Transverse colon (tissue), 4 donors: Measurements from ENCODE around the gene NPLOC4. TPM values are rescaled to one million over a fixed set of nuclear protein-coding genes. Genes with fewer than 3 reads are reported as not detected.

Source experiments
- DNase-seq: peaks from one replicate; pipeline ENCODE4 v3.0.0-alpha.2; 2019
- H3K27ac ChIP-seq, 4 donors: fragments of 200-600 bp; sonication (generic); 2 replicates each; pipeline ENCODE4 v1.5.1; 2016 to 2018; ENCODE audit warnings: inconsistent platforms in 4 of 4
- H3K27me3 ChIP-seq: fragments of 200-600 bp; sonication (generic); 2 replicates; pipeline ENCODE4 v1.5.1; 2017; ENCODE audit warnings: inconsistent platforms
- H3K36me3 ChIP-seq, 4 donors: fragments of 200-600 bp; sonication (generic); 2 replicates each; pipeline ENCODE4 v1.5.1; 2017 to 2019; ENCODE audit warnings: inconsistent platforms in 4 of 4
- H3K4me1 ChIP-seq, 4 donors: fragments of 200-600 bp; sonication (generic); 2 replicates each; pipeline ENCODE4 v1.5.1; 2017 to 2020; ENCODE audit warnings: inconsistent platforms in 4 of 4
- H3K4me3 ChIP-seq, 4 donors: fragments of 200-600 bp; sonication (generic); 1 replicate in 1 of 4; 2 replicates in 3 of 4; pipeline versions ENCODE4 v1.5.1 to v1.6.1; 2017 to 2019; ENCODE audit warnings: inconsistent platforms in 4 of 4
- H3K9me3 ChIP-seq, 2 donors: fragments of 200-600 bp; sonication (generic); 2 replicates each; pipeline ENCODE4 v1.5.1; 2017 to 2019; ENCODE audit warnings: inconsistent platforms in 2 of 2
- EP300 ChIP-seq: sonication (generic); formaldehyde crosslinking; IDR thresholded peaks from one replicate; pipeline ENCODE4 v1.6.1; 2017; ENCODE audit warnings: antibody characterized with exemption, low read depth
- POLR2A ChIP-seq: fragments of 450-650 bp; IDR thresholded peaks from one replicate; pipeline ENCODE4 v1.6.1; 2016; ENCODE audit warnings: antibody characterized with exemption, mild to moderate bottlenecking, moderate library complexity
- POLR2AphosphoS5 ChIP-seq, 3 donors: sonication (generic); formaldehyde crosslinking; IDR thresholded peaks; one replicate each; pipeline ENCODE4 v1.6.1; 2016; ENCODE audit warnings: antibody characterized with exemption in 3 of 3
- WGBS, 2 donors: methylation state at CpG; one replicate each; pipeline ENCODE4 v1.1.5; 2018; ENCODE audit warnings: low coverage in 1 of 2; 5-methylcytosine and 5-hydroxymethylcytosine counted together
- in situ Hi-C, 4 donors: fragments of 200-750 bp; cut with MboI; loops; one replicate each; pipeline versions ENCODE4 v1.15.0 to v1.15.1; 2017; ENCODE audit warnings: low sequenced_read_pairs in 3 of 4, low pct_ligation_motif_present in 1 of 4, low pct_unique_long_range_greater_than_20kb in 1 of 4
- intact Hi-C: fragments of 100-400 bp; cut with DNase I; formaldehyde crosslinking; loops from one replicate; pipeline ENCODE4 v1.15.1; 2023; ENCODE audit warnings: low total_unique reads
- total RNA-seq, 4 donors: library from RNA; depleted of rRNA; stranded (reverse); fragments of >200 nt; gene quantifications; one replicate each; pipeline ENCODE4 v1.1.0, GENCODE V29; 2016
- TF ChIP-seq, protein P1 (sequence below), 5 experiments: fragments of 200-600 bp in 3 of 5; fragments of 450-650 bp in 2 of 5; sonication (generic) in 3 of 5; IDR thresholded peaks; 1 replicate in 2 of 5; 2 replicates in 3 of 5; pipeline ENCODE4 v1.5.1; 2016 to 2017; ENCODE audit warnings: antibody characterized with exemption in 5 of 5, inconsistent platforms in 3 of 5, mild to moderate bottlenecking in 2 of 5, moderate library complexity in 1 of 5

The NPLOC4 gene
- total RNA-seq, 4 donors from 2014 or later: 59.9 to 323 (median 84.6) TPM

GRCh38 chr17:81575836-81576235, 61.1 kb downstream of the NPLOC4 start:
- H3K4me3 ChIP-seq: no peak overlapping the region
- intact Hi-C loops: no loop called here
- H3K27ac ChIP-seq: no peak overlapping the region
- peaks cover 0 to 11% (median 5%) of the 10 kb centered on the region in 4 donors for H3K36me3 ChIP-seq
- H3K27me3 ChIP-seq: no peaks in the 10 kb centered on the region
- in situ Hi-C loops: no loop called here
- 73 to 91% methylated on average over 3 of the region's 3 CpGs for whole genome bisulfite sequencing, 2 donors
- peaks cover 0 to 13% (median 2%) of the 10 kb centered on the region in 4 donors for H3K4me1 ChIP-seq
- no peaks in the 10 kb centered on the region for H3K9me3 ChIP-seq
- DNase-seq: no peak
- TF ChIP-seq POLR2AphosphoS5 (IDR thresholded peaks at IDR 0.05) (no peak), EP300 (no peak), POLR2A (no peak)
- TF ChIP-seq, protein P1, sequence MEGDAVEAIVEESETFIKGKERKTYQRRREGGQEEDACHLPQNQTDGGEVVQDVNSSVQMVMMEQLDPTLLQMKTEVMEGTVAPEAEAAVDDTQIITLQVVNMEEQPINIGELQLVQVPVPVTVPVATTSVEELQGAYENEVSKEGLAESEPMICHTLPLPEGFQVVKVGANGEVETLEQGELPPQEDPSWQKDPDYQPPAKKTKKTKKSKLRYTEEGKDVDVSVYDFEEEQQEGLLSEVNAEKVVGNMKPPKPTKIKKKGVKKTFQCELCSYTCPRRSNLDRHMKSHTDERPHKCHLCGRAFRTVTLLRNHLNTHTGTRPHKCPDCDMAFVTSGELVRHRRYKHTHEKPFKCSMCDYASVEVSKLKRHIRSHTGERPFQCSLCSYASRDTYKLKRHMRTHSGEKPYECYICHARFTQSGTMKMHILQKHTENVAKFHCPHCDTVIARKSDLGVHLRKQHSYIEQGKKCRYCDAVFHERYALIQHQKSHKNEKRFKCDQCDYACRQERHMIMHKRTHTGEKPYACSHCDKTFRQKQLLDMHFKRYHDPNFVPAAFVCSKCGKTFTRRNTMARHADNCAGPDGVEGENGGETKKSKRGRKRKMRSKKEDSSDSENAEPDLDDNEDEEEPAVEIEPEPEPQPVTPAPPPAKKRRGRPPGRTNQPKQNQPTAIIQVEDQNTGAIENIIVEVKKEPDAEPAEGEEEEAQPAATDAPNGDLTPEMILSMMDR (IDR thresholded peaks at IDR 0.05): no peak

GRCh38 chr17:81574643-81574956, 62.3 kb downstream of the NPLOC4 start:
- in situ Hi-C loops: no loop called here

DNA sequence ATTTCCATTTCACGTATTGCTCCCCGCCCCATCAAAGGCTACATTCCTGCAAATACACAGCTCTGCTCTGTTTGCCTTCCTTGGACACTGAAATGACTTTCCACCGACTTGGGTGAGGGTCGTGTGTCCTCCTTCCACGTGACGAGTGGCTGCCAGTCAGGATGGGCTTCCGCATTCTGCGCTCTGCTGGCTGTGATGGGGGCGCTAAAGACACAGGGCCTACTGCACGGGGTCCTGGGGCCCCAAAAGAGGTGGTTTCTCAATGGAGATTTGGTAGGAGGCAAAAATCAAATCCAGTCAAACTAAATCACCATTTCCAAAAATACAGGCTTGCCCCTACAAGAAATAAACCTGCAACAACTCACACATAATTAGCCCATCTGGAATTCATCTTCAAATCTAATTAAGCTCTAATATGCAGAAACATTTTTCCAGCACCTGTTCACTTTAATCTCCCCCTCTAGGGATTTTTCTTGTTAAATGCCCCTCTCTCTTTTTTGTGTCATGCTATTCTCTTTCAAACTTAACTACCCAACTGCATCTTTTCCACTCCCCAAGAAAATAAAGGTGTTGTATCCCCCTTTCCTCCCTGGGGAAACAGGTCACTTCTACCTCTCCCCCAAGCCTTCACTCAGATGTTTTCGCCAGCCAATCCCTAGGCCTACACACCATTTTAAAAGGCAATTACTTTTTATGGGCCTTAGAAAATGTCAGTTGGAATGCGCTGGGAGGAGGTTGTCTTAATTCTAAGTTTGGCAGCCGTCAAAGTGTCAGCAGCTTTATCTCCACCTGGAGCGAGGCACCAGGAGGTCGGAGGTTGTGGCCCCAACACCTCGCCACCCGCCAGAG, 62.9 kb downstream of the NPLOC4 start:
- H3K27ac ChIP-seq: no peak overlapping the region
- H3K9me3 ChIP-seq: no peaks in the 10 kb centered on the region
- DNase-seq: no peak
- intact Hi-C loops: no loop called here
- no peak overlapping the region for H3K4me3 ChIP-seq
- 64 to 82% methylated on average over 7 to 17 of the region's 17 CpGs for WGBS, 2 donors
- in situ Hi-C loops: no loop called here
- no peak for TF ChIP-seq EP300
- TF ChIP-seq POLR2AphosphoS5 (IDR thresholded peaks at IDR 0.05): no peak
- TF ChIP-seq, protein P1 (IDR thresholded peaks at IDR 0.05): no peak
- no peak for TF ChIP-seq POLR2A
- no peaks in the 10 kb centered on the region for H3K27me3 ChIP-seq
- H3K36me3 ChIP-seq: peaks cover 0 to 28% (median 8%) of the 10 kb centered on the region in 4 donors
- H3K4me1 ChIP-seq: peaks cover 0 to 13% (median 2%) of the 10 kb centered on the region in 4 donors

More at GRCh38 chr17:81574643-81574956, 62.3 kb downstream of the NPLOC4 start:
- H3K9me3 ChIP-seq: no peaks in the 10 kb centered on the region
- no peak overlapping the region for H3K27ac ChIP-seq
- H3K36me3 ChIP-seq: peaks cover 0 to 23% (median 8%) of the 10 kb centered on the region in 4 donors
- no peaks in the 10 kb centered on the region for H3K27me3 ChIP-seq
- H3K4me1 ChIP-seq: peaks cover 0 to 13% (median 2%) of the 10 kb centered on the region in 4 donors
- TF ChIP-seq POLR2AphosphoS5 (IDR thresholded peaks at IDR 0.05): no peak
- TF ChIP-seq POLR2A: no peak
- no peak for TF ChIP-seq EP300
- DNase-seq: no peak
- no peak overlapping the region for H3K4me3 ChIP-seq
- intact Hi-C loops: no loop called here
- WGBS, 2 donors: 63% methylated on average over 7 of the region's 8 CpGs; no CpG with 5 or more reads in 1 of the 2 donors

- no peaks in the 10 kb centered on the region for H3K9me3 ChIP-seq
- intact Hi-C loops: no loop called here
- 88 to 92% methylated on average over 5 to 12 of the region's 12 CpGs for WGBS, 2 donors
- H3K4me3 ChIP-seq: no peak overlapping the region
- in situ Hi-C loops: no loop called here
- H3K27ac ChIP-seq: no peak overlapping the region
- no peaks in the 10 kb centered on the region for H3K27me3 ChIP-seq
- TF ChIP-seq EP300 (no peak), POLR2A (no peak), POLR2AphosphoS5 (IDR thresholded peaks at IDR 0.05) (no peak)
- TF ChIP-seq, protein P1 (IDR thresholded peaks at IDR 0.05): no peak
- H3K4me1 ChIP-seq: peaks cover 1 to 23% (median 11%) of the 10 kb centered on the region in 4 donors
- peaks cover 0 to 28% (median 8%) of the 10 kb centered on the region in 4 donors for H3K36me3 ChIP-seq
- DNase-seq: no peak
These were observed 64.2 kb downstream of the NPLOC4 start for GRCh38 chr17:81572563-81573168.
